Caco-2 (cell line): ENCODE measurements around the gene GREM2. TPM values are rescaled to one million over a fixed set of nuclear protein-coding genes. Genes with fewer than 3 reads are reported as not detected.
A peak's percentile ranks its signal among the peaks of the same experiment; 100 is the strongest.

Source experiments
- BruUV-seq: library from RNA; stranded (reverse); fragments of 400-500 nt; replicated peaks from 2 replicates; lab custom pipeline; 2021; lab: Mats Ljungman, UMichigan
- CTCF ChIA-PET: fragments of 300-600 bp; sonication (Branson Sonifier 250); formaldehyde crosslinking; loops from one replicate; lab custom pipeline; 2022; ENCODE audit warnings: antibody characterized with exemption; lab: Charles Lee
- POLR2A ChIA-PET: fragments of 300-600 bp; sonication (Branson Sonifier 250); formaldehyde crosslinking; loops from one replicate; lab custom pipeline; 2022; ENCODE audit warnings: antibody characterized with exemption; lab: Charles Lee
- DNase-seq, 2 experiments: peaks; one replicate each; pipeline versions ENCODE4 v3.0.0 to v3.0.0-alpha.2; 2020 to 2022
- H3K27me3 ChIP-seq: replicated peaks from 2 replicates; pipeline ENCODE4 v1.6.0; 2011; ENCODE audit warnings: low read length; ENCODE audit not compliant: control insufficient read depth, insufficient read depth
- H3K36me3 ChIP-seq: 2 replicates; pipeline ENCODE4 v1.5.1; 2011; ENCODE audit warnings: low read length; ENCODE audit not compliant: control insufficient read depth, insufficient read depth
- H3K4me1 ChIP-seq: fragments of 250-450 bp; sonication (Bioruptor Pico); 2 replicates; pipeline ENCODE4 v1.5.1; 2020; ENCODE audit warnings: mild to moderate bottlenecking
- H3K4me3 ChIP-seq: 2 replicates; pipeline ENCODE4 v1.5.1; 2011; ENCODE audit warnings: low read depth, mild to moderate bottlenecking, control low read depth, low read length
- H3K9me3 ChIP-seq: fragments of 250-450 bp; sonication (Bioruptor Pico); 2 replicates; pipeline ENCODE4 v1.5.1; 2020; ENCODE audit warnings: mild to moderate bottlenecking, moderate library complexity
- H3K27ac Mint-ChIP-seq: one replicate; pipeline ENCODE4 v1.8.0; 2022; ENCODE audit warnings: mixed read lengths; ENCODE audit not compliant: unreplicated experiment
- H3K27me3 Mint-ChIP-seq: one replicate; pipeline ENCODE4 v1.8.0; 2022; ENCODE audit warnings: mixed read lengths; ENCODE audit not compliant: insufficient read depth, unreplicated experiment
- H3K36me3 Mint-ChIP-seq: one replicate; pipeline ENCODE4 v1.8.0; 2022; ENCODE audit warnings: mild to moderate bottlenecking, mixed read lengths; ENCODE audit not compliant: insufficient read depth, unreplicated experiment
- H3K4me1 Mint-ChIP-seq: one replicate; pipeline ENCODE4 v1.8.0; 2022; ENCODE audit warnings: low read depth, mixed read lengths; ENCODE audit not compliant: unreplicated experiment
- H3K4me3 Mint-ChIP-seq: one replicate; pipeline ENCODE4 v1.8.0; 2022; ENCODE audit warnings: mild to moderate bottlenecking, moderate library complexity, mixed read lengths; ENCODE audit not compliant: unreplicated experiment
- H3K9me3 Mint-ChIP-seq: one replicate; pipeline ENCODE4 v1.8.0; 2022; ENCODE audit warnings: mixed read lengths; ENCODE audit not compliant: unreplicated experiment
- CTCF ChIP-seq, 2 experiments: fragments of 200-600 bp in 1 of 2; IDR thresholded peaks; 1 replicate in 1 of 2; 2 replicates in 1 of 2; pipeline versions ENCODE4 v1.5.1 to v1.8.0; 2011 to 2022; ENCODE audit warnings: antibody characterized with exemption in 1 of 2, control low read depth in 1 of 2, inconsistent platforms in 1 of 2, low read depth in 1 of 2, low read length in 1 of 2, mild to moderate bottlenecking in 1 of 2, moderate library complexity in 1 of 2; ENCODE audit not compliant: insufficient read depth in 1 of 2, severe bottlenecking in 1 of 2, unreplicated experiment in 1 of 2
- intact Hi-C: fragments of 100-400 bp; cut with micrococcal nuclease; formaldehyde crosslinking; loops from one replicate; pipeline ENCODE4 v1.10.0; 2022; ENCODE audit not compliant: unreplicated experiment
- total RNA-seq: library from RNA; stranded (reverse); gene quantifications from 2 replicates; pipeline ENCODE4 v1.2.3, GENCODE V29; 2022

GREM2 gene
- total RNA-seq, 1 experiment from 2014 or later = 0.36 TPM

GRCh38 chr1:240649733-240650721 is 38.1 kb upstream of the GREM2 start:
- H3K27me3 ChIP-seq = no peaks in the 10 kb centered on the region
- intact Hi-C loops = loop anchor here (1.0 kb wide), 1 partner anchor 41 kb away; no protein-coding TSS in a partner anchor
- no TSS peak for BruUV-seq
- peaks cover 24% of the 10 kb centered on the region for H3K4me1 Mint-ChIP-seq
- ChIA-PET CTCF (interaction anchor here (0.6 kb wide), 1 partner anchor 11 kb away, joined by 3 read pairs; no protein-coding TSS in a partner anchor), POLR2A (no interaction called here)
- peak; percentile 38 to 42 for DNase-seq
- TF ChIP-seq CTCF (IDR thresholded peaks at IDR 0.05; ENCODE audit: insufficient read depth in 1 of 2, low read depth in 1 of 2, low read length in 1 of 2, severe bottlenecking in 1 of 2, unreplicated experiment in 1 of 2) = no peak
- H3K27me3 Mint-ChIP-seq = no peaks in the 10 kb centered on the region
- no peak overlapping the region for H3K4me3 ChIP-seq
- peak overlapping the region; percentile 49 for H3K4me3 Mint-ChIP-seq
- peak overlapping the region; percentile 48 for H3K27ac Mint-ChIP-seq
- peaks cover 5% of the 10 kb centered on the region for H3K36me3 Mint-ChIP-seq
- no peaks in the 10 kb centered on the region for H3K36me3 ChIP-seq
- peaks cover 10% of the 10 kb centered on the region for H3K9me3 Mint-ChIP-seq
- no peaks in the 10 kb centered on the region for H3K9me3 ChIP-seq
- peaks cover 21% of the 10 kb centered on the region for H3K4me1 ChIP-seq

- no peaks in the 10 kb centered on the region for H3K9me3 ChIP-seq
- ChIA-PET CTCF (no interaction called here), POLR2A (no interaction called here)
- no peaks in the 10 kb centered on the region for H3K27me3 ChIP-seq
- Mint-ChIP-seq H3K36me3 (peaks cover 5% of the 10 kb centered on the region), H3K9me3 (no peaks in the 10 kb centered on the region), H3K27me3 (no peaks in the 10 kb centered on the region), H3K4me3 (no peak overlapping the region), H3K27ac (no peak overlapping the region), H3K4me1 (peaks cover 22% of the 10 kb centered on the region)
- BruUV-seq = no TSS peak
- no peak overlapping the region for H3K4me3 ChIP-seq
- H3K36me3 ChIP-seq = no peaks in the 10 kb centered on the region
- peaks cover 18% of the 10 kb centered on the region for H3K4me1 ChIP-seq
- no peak for DNase-seq
- TF ChIP-seq CTCF (IDR thresholded peaks at IDR 0.05; ENCODE audit: insufficient read depth in 1 of 2, low read depth in 1 of 2, low read length in 1 of 2, severe bottlenecking in 1 of 2, unreplicated experiment in 1 of 2) = no peak
- intact Hi-C loops = no loop called here
Measured at GRCh38 chr1:240646571-240647240, 34.8 kb upstream of the GREM2 start.

GRCh38 chr1:240644732-240645131 is 32.8 kb upstream of the GREM2 start:
- BruUV-seq = no TSS peak
- Histone ChIP-seq H3K9me3 (no peaks in the 10 kb centered on the region), H3K36me3 (no peaks in the 10 kb centered on the region), H3K4me1 (peaks cover 4% of the 10 kb centered on the region; the same call in 1 of the 2 replicates), H3K4me3 (no peak overlapping the region), H3K27me3 (no peaks in the 10 kb centered on the region)
- intact Hi-C loops = no loop called here
- no peak for TF ChIP-seq CTCF (IDR thresholded peaks at IDR 0.05; ENCODE audit: insufficient read depth in 1 of 2, low read depth in 1 of 2, low read length in 1 of 2, severe bottlenecking in 1 of 2, unreplicated experiment in 1 of 2)
- POLR2A ChIA-PET = no interaction called here
- Mint-ChIP-seq H3K9me3 (no peaks in the 10 kb centered on the region), H3K36me3 (no peaks in the 10 kb centered on the region), H3K4me1 (peaks cover 10% of the 10 kb centered on the region), H3K27me3 (no peaks in the 10 kb centered on the region), H3K4me3 (no peak overlapping the region), H3K27ac (no peak overlapping the region)
- DNase-seq = no peak
- CTCF ChIA-PET = interaction anchor here (0.6 kb wide), 1 partner anchor 594 kb away, joined by 3 read pairs; no protein-coding TSS in a partner anchor
